Mucosa of descending colon (tissue), 3 donors: ENCODE results near the gene LSMEM2. TPM values are rescaled to one million over a fixed set of nuclear protein-coding genes. Genes with fewer than 3 reads are reported as not detected.

Source experiments
- ATAC-seq: fragments of 200-7000 bp; cut with Tn5 transposase; one replicate; pipeline ENCODE4 v1.9.1; 2020; ENCODE audit warnings: mild to moderate bottlenecking, moderate library complexity
- DNase-seq, 3 donors: peaks; one replicate each; pipeline ENCODE4 v3.0.0-alpha.2; 2020
- H3K36me3 ChIP-seq: fragments of 200-600 bp; one replicate; pipeline ENCODE4 v1.8.0; 2021; ENCODE audit warnings: low read depth, mild to moderate bottlenecking
- H3K4me1 ChIP-seq: fragments of 200-600 bp; one replicate; pipeline ENCODE4 v1.8.0; 2021; ENCODE audit warnings: low read depth, mild to moderate bottlenecking
- H3K4me3 ChIP-seq: fragments of 200-600 bp; one replicate; pipeline ENCODE4 v1.8.0; 2021; ENCODE audit warnings: mild to moderate bottlenecking
- H3K9me3 ChIP-seq: fragments of 200-600 bp; one replicate; pipeline ENCODE4 v1.8.0; 2021; ENCODE audit warnings: mild to moderate bottlenecking
- intact Hi-C, 2 donors: fragments of 100-400 bp; cut with DNase I in 1 of 2; cut with micrococcal nuclease in 1 of 2; formaldehyde crosslinking; loops; one replicate each; pipeline versions ENCODE4 v1.11.0 to v1.11.1; 2022; cut with DNase I, micrococcal nuclease
- long read RNA-seq, 2 donors: library from polyadenylated mRNA; unstranded; transcript quantifications; one replicate each; pipeline ENCODE4 v2.0.0, GENCODE V29; 2019 to 2021
- total RNA-seq, 3 donors: library from RNA; stranded (reverse); fragmentation: NEBNext Ultra II Directional in 2 of 3; extraction: Animal tissue kit (Norgen Biotek cat#: 25700) in 2 of 3; gene quantifications; one replicate each; pipeline versions ENCODE4 v1.2.1 to v1.2.4, GENCODE V29; 2021 to 2023
- TF ChIP-seq, protein P1 (sequence below): fragments of 200-600 bp; IDR thresholded peaks from one replicate; pipeline ENCODE4 v1.8.0; 2022; ENCODE audit warnings: antibody characterized with exemption, mild to moderate bottlenecking
- donor health status: DM: no; HTN: no; CAD: no; lungs with moderate emphysema.
- donor health status: DM: no; HTN: no; CAD: no.
- donor health status: DM: no; HTN: yes; CAD: no.

LSMEM2 gene
- total RNA-seq: under 1 TPM in 1 of 3 donors, not detected in 2; 0.32 TPM
- long read RNA-seq, donor 1: 0 reads
- long read RNA-seq, donor 2: 0 reads

- no peak for ATAC-seq
- TF ChIP-seq, protein P1, sequence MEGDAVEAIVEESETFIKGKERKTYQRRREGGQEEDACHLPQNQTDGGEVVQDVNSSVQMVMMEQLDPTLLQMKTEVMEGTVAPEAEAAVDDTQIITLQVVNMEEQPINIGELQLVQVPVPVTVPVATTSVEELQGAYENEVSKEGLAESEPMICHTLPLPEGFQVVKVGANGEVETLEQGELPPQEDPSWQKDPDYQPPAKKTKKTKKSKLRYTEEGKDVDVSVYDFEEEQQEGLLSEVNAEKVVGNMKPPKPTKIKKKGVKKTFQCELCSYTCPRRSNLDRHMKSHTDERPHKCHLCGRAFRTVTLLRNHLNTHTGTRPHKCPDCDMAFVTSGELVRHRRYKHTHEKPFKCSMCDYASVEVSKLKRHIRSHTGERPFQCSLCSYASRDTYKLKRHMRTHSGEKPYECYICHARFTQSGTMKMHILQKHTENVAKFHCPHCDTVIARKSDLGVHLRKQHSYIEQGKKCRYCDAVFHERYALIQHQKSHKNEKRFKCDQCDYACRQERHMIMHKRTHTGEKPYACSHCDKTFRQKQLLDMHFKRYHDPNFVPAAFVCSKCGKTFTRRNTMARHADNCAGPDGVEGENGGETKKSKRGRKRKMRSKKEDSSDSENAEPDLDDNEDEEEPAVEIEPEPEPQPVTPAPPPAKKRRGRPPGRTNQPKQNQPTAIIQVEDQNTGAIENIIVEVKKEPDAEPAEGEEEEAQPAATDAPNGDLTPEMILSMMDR: no peak
- intact Hi-C loops: loop anchor here (10.0 kb wide), 2 partner anchors 54 to 84 kb away; partner anchors contain the start of gene GNAT1 (in 2 of the 2)
These were observed at the start of gene LSMEM2 for GRCh38 chr3:50278880-50279224. LSMEM2 (plus strand) TSS chr3:50279087; CDS start chr3:50279114, 27 bp downstream.

DNA sequence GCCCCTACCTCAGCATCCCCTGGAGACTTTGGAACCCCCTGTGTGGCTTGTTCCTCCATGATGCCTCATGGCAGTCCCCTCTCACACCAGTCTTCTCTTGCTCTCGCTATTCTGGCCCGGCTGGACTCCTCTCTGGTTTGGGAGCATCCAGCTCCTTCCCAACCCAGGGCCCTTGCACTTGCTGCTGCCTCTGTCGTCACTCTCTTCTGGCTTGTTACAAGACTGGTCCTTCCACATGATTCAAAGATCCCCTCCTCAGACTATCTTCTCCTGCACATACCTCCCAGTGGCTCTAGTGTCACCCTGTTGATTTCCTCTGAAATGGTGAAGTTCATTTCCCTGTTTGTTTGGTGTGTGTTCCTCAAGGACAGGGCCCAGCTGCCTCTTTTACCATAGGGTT lies 49.4 kb upstream of the LSMEM2 start:
- no peaks in the 10 kb centered on the region for H3K36me3 ChIP-seq

More at GRCh38 chr3:50278880-50279224, at the start of gene LSMEM2:
- H3K9me3 ChIP-seq: no peaks in the 10 kb centered on the region
- no peak within 1 kb of the TSS for H3K4me3 ChIP-seq
- H3K4me1 ChIP-seq: peaks cover 3% of the 10 kb centered on the region
- H3K36me3 ChIP-seq: no peaks in the 10 kb centered on the region
- DNase-seq: no peak

DNA sequence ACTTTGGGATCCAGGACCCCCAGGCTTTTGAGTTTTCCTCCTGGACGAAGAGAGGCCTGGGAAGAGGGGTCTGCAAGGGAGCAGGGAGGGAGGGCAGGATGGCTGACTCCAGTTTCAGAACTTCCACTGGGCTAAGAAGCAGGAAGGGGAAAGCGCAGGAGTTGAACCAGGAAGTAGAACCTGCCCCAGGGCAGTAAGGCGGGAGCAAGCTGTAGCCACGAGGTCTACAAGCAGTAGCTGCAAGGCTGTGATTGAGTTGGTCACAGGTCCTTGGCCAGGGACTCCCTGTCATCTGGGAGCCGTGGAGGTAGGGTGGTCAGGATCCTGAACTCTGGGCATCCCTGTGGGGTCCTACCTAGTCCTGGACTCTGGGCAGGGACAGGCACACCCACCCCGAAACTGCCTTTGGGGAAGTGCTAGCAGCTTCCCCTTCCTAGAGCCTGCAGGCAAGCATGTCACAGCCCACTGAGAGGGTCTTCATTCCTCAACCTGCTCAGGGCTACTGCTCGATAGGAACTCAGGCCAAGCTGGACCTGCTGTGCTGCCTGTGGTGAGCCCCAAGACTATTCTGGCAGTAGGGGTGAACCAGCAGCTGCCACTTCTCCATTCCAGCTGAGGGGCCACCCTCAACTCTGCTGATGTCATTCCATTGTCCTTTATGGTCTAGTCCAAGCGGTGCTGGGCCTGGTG lies 48.6 kb upstream of the LSMEM2 start:
- H3K4me3 ChIP-seq: no peak overlapping the region
- H3K36me3 ChIP-seq: no peaks in the 10 kb centered on the region
- no peaks in the 10 kb centered on the region for H3K9me3 ChIP-seq
- peaks cover 16% of the 10 kb centered on the region for H3K4me1 ChIP-seq
- intact Hi-C loops: no loop called here
- TF ChIP-seq, protein P1: no peak
- ATAC-seq (no peak), DNase-seq (no peak)

More for the DNA sequence above, 49.4 kb upstream of the LSMEM2 start:
- TF ChIP-seq, protein P1: no peak
- DNase-seq: no peak
- Histone ChIP-seq H3K4me3 (no peak overlapping the region), H3K9me3 (no peaks in the 10 kb centered on the region), H3K4me1 (peaks cover 12% of the 10 kb centered on the region)
- intact Hi-C loops: loop anchor here (5.0 to 10.0 kb wide), 2 partner anchors 37 to 45 kb away; partner anchors contain the start of genes GNAT1 (in 1 of the 2) and LSMEM2 (in 1 of the 2)
- ATAC-seq: no peak

DNA sequence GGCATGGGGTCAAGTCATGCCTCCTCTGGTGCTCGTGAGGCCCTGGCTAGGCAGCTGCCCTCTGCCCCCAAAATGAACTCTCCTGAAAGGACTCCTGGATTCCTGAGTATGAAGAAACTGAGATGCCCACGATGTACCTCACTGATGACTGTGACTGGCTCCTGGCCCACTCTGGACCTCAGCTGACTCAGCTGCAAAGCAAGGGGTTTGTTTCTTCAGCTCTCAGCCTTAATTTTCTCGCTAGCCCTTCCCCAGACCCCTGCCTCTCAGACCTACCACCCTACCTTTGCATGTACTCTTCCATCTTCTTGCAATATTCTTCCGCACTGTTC lies 48.1 kb upstream of the LSMEM2 start:
- peaks cover 17% of the 10 kb centered on the region for H3K4me1 ChIP-seq
- DNase-seq (no peak), ATAC-seq (no peak)
- TF ChIP-seq, protein P1: no peak
- intact Hi-C loops: no loop called here
- H3K9me3 ChIP-seq: no peaks in the 10 kb centered on the region
- no peak overlapping the region for H3K4me3 ChIP-seq
- no peaks in the 10 kb centered on the region for H3K36me3 ChIP-seq

- no peak for ATAC-seq
- H3K4me3 ChIP-seq: no peak overlapping the region
- TF ChIP-seq, protein P1: no peak
- no peaks in the 10 kb centered on the region for H3K9me3 ChIP-seq
- DNase-seq: no peak
- H3K4me1 ChIP-seq: peaks cover 11% of the 10 kb centered on the region
- H3K36me3 ChIP-seq: no peaks in the 10 kb centered on the region
- intact Hi-C loops: no loop called here
These were observed 47.3 kb upstream of the LSMEM2 start for GRCh38 chr3:50231581-50231980.
